ENCODE measurements around the gene FTO.

FTO gene

DNA sequence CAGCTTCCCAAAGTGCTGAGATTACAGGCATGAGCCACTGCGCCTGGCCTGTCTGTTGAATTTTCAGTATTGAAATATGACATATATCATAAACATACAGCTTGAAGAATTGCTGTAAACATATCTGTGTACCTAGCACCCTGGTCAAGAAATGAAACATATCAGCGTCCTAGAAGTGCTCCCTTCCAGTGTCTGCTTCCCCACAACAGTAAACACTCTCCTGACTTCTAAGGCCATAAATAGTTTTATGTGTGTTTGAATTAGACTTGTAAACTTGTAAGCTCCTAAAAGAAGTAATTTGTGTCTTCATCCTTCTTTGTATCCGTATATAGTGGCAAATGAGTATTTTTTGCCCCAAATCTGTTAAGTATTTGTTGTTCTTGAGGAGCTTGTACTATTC, 132.2 kb downstream of the FTO start:
- no peak overlapping the region for H3K4me2 ChIP-seq (ENCODE audit: insufficient read depth, low read length, poor library complexity, severe bottlenecking)
- no peak overlapping the region for H3K18ac ChIP-seq (ENCODE audit: low read length)
- no peak overlapping the region for H3K23ac ChIP-seq (ENCODE audit: low read depth, low read length, poor library complexity)
- H3K4ac ChIP-seq (ENCODE audit: low read length), result no peak overlapping the region
- H2BK5ac ChIP-seq (ENCODE audit: low read length), result no peak overlapping the region
- no peaks in the 10 kb centered on the region for H3K4me1 ChIP-seq (ENCODE audit: control insufficient read depth in 2 of 2, insufficient read depth in 1 of 2, low read depth in 1 of 2, low read length in 2 of 2)
- H3K79me1 ChIP-seq (ENCODE audit: low read depth, low read length), result no peaks in the 10 kb centered on the region
- no peak overlapping the region for H2BK120ac ChIP-seq (ENCODE audit: low read depth, low read length)
- no peak overlapping the region for H3K4me3 ChIP-seq (ENCODE audit: low read length in 2 of 2)
- H2AFZ ChIP-seq (ENCODE audit: low read length), result no peak overlapping the region
- H4K8ac ChIP-seq (ENCODE audit: low read depth, low read length), result no peak overlapping the region
- no peak overlapping the region for H2BK12ac ChIP-seq (ENCODE audit: low read length)
- H3K36me3 ChIP-seq (replicated peaks in 1 of 2; ENCODE audit: control insufficient read depth in 2 of 2, insufficient read depth in 2 of 2, low read length in 2 of 2), result no peaks in the 10 kb centered on the region
- no peak overlapping the region for H2BK15ac ChIP-seq (ENCODE audit: low read length)
- no peak for DNase-seq (ENCODE audit: low spot score)
- no CpG with 5 or more reads among the region's 3 CpGs for WGBS, 2 donors (ENCODE audit: extremely low coverage in 2 of 2, insufficient read length in 2 of 2, insufficient replicate concordance in 1 of 2)
- H3K27ac ChIP-seq (replicated peaks; ENCODE audit: low read length), result no peak overlapping the region
- no peak overlapping the region for H2AK5ac ChIP-seq (ENCODE audit: low read depth, low read length)
- H3K14ac ChIP-seq (ENCODE audit: low read length), result no peak overlapping the region
- H3K27me3 ChIP-seq (ENCODE audit: control insufficient read depth in 3 of 3, insufficient read depth in 3 of 3, low read depth in 1 of 3, low read length in 3 of 3), result no peaks in the 10 kb centered on the region
- H3K9me3 ChIP-seq (replicated peaks in 1 of 2; ENCODE audit: control insufficient read depth in 2 of 2, insufficient read depth in 1 of 2, low read depth in 1 of 2, low read length in 2 of 2), result peaks cover 0 to 6% of the 10 kb centered on the region in 2 donors
- no peak overlapping the region for H3K9ac ChIP-seq (ENCODE audit: low read depth, low read length, poor library complexity)
- no peak overlapping the region for H4K91ac ChIP-seq (ENCODE audit: low read depth, low read length, poor library complexity)

GRCh38 chr16:53836680-53837079, 132.7 kb downstream of the FTO start:
- Histone ChIP-seq H3K79me1 (ENCODE audit: low read depth, low read length) (no peaks in the 10 kb centered on the region), H3K4me1 (ENCODE audit: control insufficient read depth in 2 of 2, insufficient read depth in 1 of 2, low read depth in 1 of 2, low read length in 2 of 2) (no peaks in the 10 kb centered on the region), H2BK120ac (ENCODE audit: low read depth, low read length) (no peak overlapping the region), H2BK12ac (ENCODE audit: low read length) (no peak overlapping the region), H3K4me2 (ENCODE audit: insufficient read depth, low read length, poor library complexity, severe bottlenecking) (no peak overlapping the region), H3K27ac (replicated peaks; ENCODE audit: low read length) (no peak overlapping the region), H2AFZ (ENCODE audit: low read length) (no peak overlapping the region), H3K9ac (ENCODE audit: low read depth, low read length, poor library complexity) (no peak overlapping the region), H2BK15ac (ENCODE audit: low read length) (no peak overlapping the region), H4K91ac (ENCODE audit: low read depth, low read length, poor library complexity) (no peak overlapping the region), H3K18ac (ENCODE audit: low read length) (no peak overlapping the region), H3K4me3 (ENCODE audit: low read length in 2 of 2) (no peak overlapping the region), H3K36me3 (replicated peaks in 1 of 2; ENCODE audit: control insufficient read depth in 2 of 2, insufficient read depth in 2 of 2, low read length in 2 of 2) (no peaks in the 10 kb centered on the region), H3K27me3 (ENCODE audit: control insufficient read depth in 3 of 3, insufficient read depth in 3 of 3, low read depth in 1 of 3, low read length in 3 of 3) (no peaks in the 10 kb centered on the region), H3K23ac (ENCODE audit: low read depth, low read length, poor library complexity) (no peak overlapping the region), H4K8ac (ENCODE audit: low read depth, low read length) (no peak overlapping the region), H2BK5ac (ENCODE audit: low read length) (no peak overlapping the region), H3K14ac (ENCODE audit: low read length) (no peak overlapping the region), H3K9me3 (replicated peaks in 1 of 2; ENCODE audit: control insufficient read depth in 2 of 2, insufficient read depth in 1 of 2, low read depth in 1 of 2, low read length in 2 of 2) (peaks cover 0 to 6% of the 10 kb centered on the region in 2 donors), H3K4ac (ENCODE audit: low read length) (no peak overlapping the region), H2AK5ac (ENCODE audit: low read depth, low read length) (no peak overlapping the region)
- no CpG with 5 or more reads among the region's 3 CpGs for WGBS, 2 donors (ENCODE audit: extremely low coverage in 2 of 2, insufficient read length in 2 of 2, insufficient replicate concordance in 1 of 2)
- no peak for DNase-seq (ENCODE audit: low spot score)

- no peaks in the 10 kb centered on the region for H3K36me3 ChIP-seq (replicated peaks in 1 of 2; ENCODE audit: control insufficient read depth in 2 of 2, insufficient read depth in 2 of 2, low read length in 2 of 2)
- no peaks in the 10 kb centered on the region for H3K4me1 ChIP-seq (ENCODE audit: control insufficient read depth in 2 of 2, insufficient read depth in 1 of 2, low read depth in 1 of 2, low read length in 2 of 2)
- H3K14ac ChIP-seq (ENCODE audit: low read length), result no peak overlapping the region
- no peak overlapping the region for H3K18ac ChIP-seq (ENCODE audit: low read length)
- H2BK5ac ChIP-seq (ENCODE audit: low read length), result no peak overlapping the region
- H3K27ac ChIP-seq (replicated peaks; ENCODE audit: low read length), result no peak overlapping the region
- peaks cover 0 to 6% of the 10 kb centered on the region in 2 donors for H3K9me3 ChIP-seq (replicated peaks in 1 of 2; ENCODE audit: control insufficient read depth in 2 of 2, insufficient read depth in 1 of 2, low read depth in 1 of 2, low read length in 2 of 2)
- no CpG with 5 or more reads among the region's 7 CpGs for WGBS, 2 donors (ENCODE audit: extremely low coverage in 2 of 2, insufficient read length in 2 of 2, insufficient replicate concordance in 1 of 2)
- H4K91ac ChIP-seq (ENCODE audit: low read depth, low read length, poor library complexity), result no peak overlapping the region
- no peak for DNase-seq (ENCODE audit: low spot score)
- H2AFZ ChIP-seq (ENCODE audit: low read length), result no peak overlapping the region
- no peak overlapping the region for H3K4me3 ChIP-seq (ENCODE audit: low read length in 2 of 2)
- H4K8ac ChIP-seq (ENCODE audit: low read depth, low read length), result no peak overlapping the region
- H2BK120ac ChIP-seq (ENCODE audit: low read depth, low read length), result no peak overlapping the region
- H3K9ac ChIP-seq (ENCODE audit: low read depth, low read length, poor library complexity), result no peak overlapping the region
- H3K23ac ChIP-seq (ENCODE audit: low read depth, low read length, poor library complexity), result no peak overlapping the region
- H2AK5ac ChIP-seq (ENCODE audit: low read depth, low read length), result no peak overlapping the region
- no peak overlapping the region for H3K4ac ChIP-seq (ENCODE audit: low read length)
- H3K79me1 ChIP-seq (ENCODE audit: low read depth, low read length), result no peaks in the 10 kb centered on the region
- no peak overlapping the region for H3K4me2 ChIP-seq (ENCODE audit: insufficient read depth, low read length, poor library complexity, severe bottlenecking)
- no peaks in the 10 kb centered on the region for H3K27me3 ChIP-seq (ENCODE audit: control insufficient read depth in 3 of 3, insufficient read depth in 3 of 3, low read depth in 1 of 3, low read length in 3 of 3)
- no peak overlapping the region for H2BK15ac ChIP-seq (ENCODE audit: low read length)
- no peak overlapping the region for H2BK12ac ChIP-seq (ENCODE audit: low read length)
Observed at GRCh38 chr16:53837426-53837825, 133.5 kb downstream of the FTO start.

DNA sequence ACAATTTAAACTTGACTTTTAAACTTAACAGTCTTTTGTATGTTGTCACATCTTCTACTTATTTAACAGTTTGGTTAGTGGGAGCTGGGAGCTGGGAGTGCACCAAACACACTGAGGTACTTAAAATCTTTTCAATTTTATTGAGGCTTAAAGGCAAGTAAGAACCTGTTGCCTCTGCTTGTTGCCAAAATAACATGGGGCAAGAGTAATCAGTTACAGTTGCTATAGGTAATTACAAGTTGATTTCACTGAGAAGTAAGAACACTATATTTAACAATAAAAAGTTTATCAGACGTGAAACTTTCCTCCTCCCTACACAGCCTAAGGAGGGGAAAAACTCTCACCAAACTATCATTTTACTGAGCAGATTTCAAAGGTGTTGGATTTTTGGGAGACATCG, 135.2 kb downstream of the FTO start:
- Histone ChIP-seq H3K4me3 (ENCODE audit: low read length in 2 of 2) (no peak overlapping the region), H4K8ac (ENCODE audit: low read depth, low read length) (no peak overlapping the region), H3K27me3 (ENCODE audit: control insufficient read depth in 3 of 3, insufficient read depth in 3 of 3, low read depth in 1 of 3, low read length in 3 of 3) (no peaks in the 10 kb centered on the region), H3K9me3 (replicated peaks in 1 of 2; ENCODE audit: control insufficient read depth in 2 of 2, insufficient read depth in 1 of 2, low read depth in 1 of 2, low read length in 2 of 2) (no peaks in the 10 kb centered on the region), H3K9ac (ENCODE audit: low read depth, low read length, poor library complexity) (no peak overlapping the region), H2BK12ac (ENCODE audit: low read length) (no peak overlapping the region), H2AFZ (ENCODE audit: low read length) (no peak overlapping the region), H2BK120ac (ENCODE audit: low read depth, low read length) (no peak overlapping the region), H3K23ac (ENCODE audit: low read depth, low read length, poor library complexity) (no peak overlapping the region), H3K79me1 (ENCODE audit: low read depth, low read length) (no peaks in the 10 kb centered on the region), H3K18ac (ENCODE audit: low read length) (no peak overlapping the region), H2AK5ac (ENCODE audit: low read depth, low read length) (no peak overlapping the region), H3K14ac (ENCODE audit: low read length) (no peak overlapping the region), H3K4ac (ENCODE audit: low read length) (no peak overlapping the region), H4K91ac (ENCODE audit: low read depth, low read length, poor library complexity) (no peak overlapping the region), H3K36me3 (replicated peaks in 1 of 2; ENCODE audit: control insufficient read depth in 2 of 2, insufficient read depth in 2 of 2, low read length in 2 of 2) (peaks cover 0 to 2% of the 10 kb centered on the region in 2 donors), H3K4me2 (ENCODE audit: insufficient read depth, low read length, poor library complexity, severe bottlenecking) (no peak overlapping the region), H2BK15ac (ENCODE audit: low read length) (no peak overlapping the region), H2BK5ac (ENCODE audit: low read length) (no peak overlapping the region), H3K4me1 (ENCODE audit: control insufficient read depth in 2 of 2, insufficient read depth in 1 of 2, low read depth in 1 of 2, low read length in 2 of 2) (no peaks in the 10 kb centered on the region), H3K27ac (replicated peaks; ENCODE audit: low read length) (no peak overlapping the region)
- no peak for DNase-seq (ENCODE audit: low spot score)
- WGBS, 2 donors (ENCODE audit: extremely low coverage in 2 of 2, insufficient read length in 2 of 2, insufficient replicate concordance in 1 of 2), result no CpG with 5 or more reads among the region's 2 CpGs

Data from neuronal stem cell (in vitro differentiated cells).